Activated naive CD8-positive, alpha-beta T cell treated with anti-CD3 and anti-CD28 coated beads, Interleukin-2, amount 50 U/mL, for 24 hours (primary cell): ENCODE results near the gene ZFYVE28.
A peak's percentile ranks its signal among the peaks of the same experiment; 100 is the strongest.
"Not testable (repeated sequence)": the region's sequence is repeated elsewhere in the genome, so short reads cannot be mapped to it uniquely, and the experiment has no call there.

Experiments
- ATAC-seq: fragments of 150-1000 bp; cut with Tn5 transposase; one replicate; pipeline ENCODE4 v1.10.0; 2021
- DNase-seq: peaks from one replicate; pipeline ENCODE4 v3.0.0; 2021
- H3K27ac Mint-ChIP-seq: one replicate; pipeline ENCODE4 v1.8.0; 2021; ENCODE audit warnings: mild to moderate bottlenecking, mixed read lengths
- H3K27me3 Mint-ChIP-seq: one replicate; pipeline ENCODE4 v1.8.0; 2021; ENCODE audit warnings: mixed read lengths
- H3K36me3 Mint-ChIP-seq: one replicate; pipeline ENCODE4 v1.8.0; 2021; ENCODE audit warnings: low read depth, mixed read lengths
- H3K4me1 Mint-ChIP-seq: one replicate; pipeline ENCODE4 v1.8.0; 2021; ENCODE audit warnings: mixed read lengths
- H3K4me3 Mint-ChIP-seq: one replicate; pipeline ENCODE4 v1.8.0; 2021; ENCODE audit warnings: mild to moderate bottlenecking, moderate library complexity, mixed read lengths
- H3K9me3 Mint-ChIP-seq: one replicate; pipeline ENCODE4 v1.8.0; 2021; ENCODE audit warnings: mixed read lengths

The ZFYVE28 gene

GRCh38 chr4:2285613-2286381 lies 132.6 kb downstream of the ZFYVE28 start:
- Mint-ChIP-seq H3K27me3 (no peaks in the 10 kb centered on the region), H3K36me3 (no peaks in the 10 kb centered on the region), H3K9me3 (no peaks in the 10 kb centered on the region), H3K4me3 (no peak overlapping the region), H3K4me1 (peaks cover 37% of the 10 kb centered on the region), H3K27ac (no peak overlapping the region)
- ATAC-seq (no peak), DNase-seq (no peak)

GRCh38 chr4:2284934-2285612 lies 133.4 kb downstream of the ZFYVE28 start:
- ATAC-seq (no peak), DNase-seq (no peak)
- Mint-ChIP-seq H3K4me1 (peaks cover 33% of the 10 kb centered on the region), H3K36me3 (no peaks in the 10 kb centered on the region), H3K4me3 (no peak overlapping the region), H3K9me3 (no peaks in the 10 kb centered on the region), H3K27ac (no peak overlapping the region), H3K27me3 (no peaks in the 10 kb centered on the region)

- H3K36me3 Mint-ChIP-seq, result no peaks in the 10 kb centered on the region
- H3K4me1 Mint-ChIP-seq, result peaks cover 29% of the 10 kb centered on the region
- no peaks in the 10 kb centered on the region for H3K9me3 Mint-ChIP-seq
- H3K4me3 Mint-ChIP-seq, result no peak overlapping the region
- ATAC-seq (no peak), DNase-seq (no peak)
- H3K27me3 Mint-ChIP-seq, result no peaks in the 10 kb centered on the region
- no peak overlapping the region for H3K27ac Mint-ChIP-seq
These were observed 134.1 kb downstream of the ZFYVE28 start for GRCh38 chr4:2284161-2284933.

- DNase-seq (no peak), ATAC-seq (no peak)
- no peaks in the 10 kb centered on the region for H3K36me3 Mint-ChIP-seq
- no peaks in the 10 kb centered on the region for H3K9me3 Mint-ChIP-seq
- H3K4me3 Mint-ChIP-seq, result no peak overlapping the region
- no peak overlapping the region for H3K27ac Mint-ChIP-seq
- no peaks in the 10 kb centered on the region for H3K27me3 Mint-ChIP-seq
- H3K4me1 Mint-ChIP-seq, result peaks cover 29% of the 10 kb centered on the region
These were observed 135.2 kb downstream of the ZFYVE28 start for GRCh38 chr4:2283199-2283711.

GRCh38 chr4:2281575-2282343 lies 136.7 kb downstream of the ZFYVE28 start:
- Mint-ChIP-seq H3K4me3 (peak overlapping the region; percentile 9), H3K4me1 (peaks cover 29% of the 10 kb centered on the region), H3K9me3 (no peaks in the 10 kb centered on the region), H3K27me3 (no peaks in the 10 kb centered on the region), H3K36me3 (no peaks in the 10 kb centered on the region), H3K27ac (peak overlapping the region; percentile 80)
- DNase-seq, result peak; percentile 61
- ATAC-seq, result peak; percentile 93

GRCh38 chr4:2280531-2281300 lies 137.7 kb downstream of the ZFYVE28 start:
- H3K4me1 Mint-ChIP-seq, result peaks cover 29% of the 10 kb centered on the region
- H3K36me3 Mint-ChIP-seq, result no peaks in the 10 kb centered on the region
- no peak for DNase-seq
- H3K9me3 Mint-ChIP-seq, result no peaks in the 10 kb centered on the region
- H3K4me3 Mint-ChIP-seq, result no peak overlapping the region
- H3K27ac Mint-ChIP-seq, result peak overlapping the region; percentile 80
- no peak for ATAC-seq
- H3K27me3 Mint-ChIP-seq, result no peaks in the 10 kb centered on the region

GRCh38 chr4:2277956-2278355 lies 140.5 kb downstream of the ZFYVE28 start:
- no peaks in the 10 kb centered on the region for H3K9me3 Mint-ChIP-seq
- no peak for DNase-seq
- H3K36me3 Mint-ChIP-seq, result no peaks in the 10 kb centered on the region
- H3K27me3 Mint-ChIP-seq, result no peaks in the 10 kb centered on the region
- no peak overlapping the region for H3K27ac Mint-ChIP-seq
- no peak overlapping the region for H3K4me3 Mint-ChIP-seq
- ATAC-seq, result no peak
- H3K4me1 Mint-ChIP-seq, result peaks cover 21% of the 10 kb centered on the region

- H3K27me3 Mint-ChIP-seq, result no peaks in the 10 kb centered on the region
- ATAC-seq (no peak), DNase-seq (no peak)
- H3K36me3 Mint-ChIP-seq, result no peaks in the 10 kb centered on the region
- no peaks in the 10 kb centered on the region for H3K9me3 Mint-ChIP-seq
- H3K27ac Mint-ChIP-seq, result no peak overlapping the region
- peaks cover 11% of the 10 kb centered on the region for H3K4me1 Mint-ChIP-seq
- no peak overlapping the region for H3K4me3 Mint-ChIP-seq
These were observed 141.7 kb downstream of the ZFYVE28 start for GRCh38 chr4:2276581-2277325.

- Mint-ChIP-seq H3K27me3 (no peaks in the 10 kb centered on the region), H3K4me3 (no peak overlapping the region), H3K27ac (no peak overlapping the region), H3K36me3 (no peaks in the 10 kb centered on the region), H3K9me3 (no peaks in the 10 kb centered on the region), H3K4me1 (peaks cover under 1% of the 10 kb centered on the region)
- DNase-seq (no peak), ATAC-seq (no peak)
These were observed 142.7 kb downstream of the ZFYVE28 start for GRCh38 chr4:2275546-2276251.

GRCh38 chr4:2275044-2275397 lies 143.4 kb downstream of the ZFYVE28 start:
- H3K9me3 Mint-ChIP-seq, H3K27me3 Mint-ChIP-seq, H3K4me3 Mint-ChIP-seq, ATAC-seq, DNase-seq, H3K4me1 Mint-ChIP-seq, H3K36me3 Mint-ChIP-seq, H3K27ac Mint-ChIP-seq: not testable (repeated sequence)

- DNase-seq (no peak), ATAC-seq (no peak)
- no peaks in the 10 kb centered on the region for H3K9me3 Mint-ChIP-seq
- H3K36me3 Mint-ChIP-seq, result no peaks in the 10 kb centered on the region
- H3K4me3 Mint-ChIP-seq, result no peak overlapping the region
- no peaks in the 10 kb centered on the region for H3K4me1 Mint-ChIP-seq
- H3K27me3 Mint-ChIP-seq, result no peaks in the 10 kb centered on the region
- no peak overlapping the region for H3K27ac Mint-ChIP-seq
These were observed 144.0 kb downstream of the ZFYVE28 start for GRCh38 chr4:2274320-2275043.

GRCh38 chr4:2273657-2274319 lies 144.7 kb downstream of the ZFYVE28 start:
- ATAC-seq, result no peak
- Mint-ChIP-seq H3K27me3 (no peaks in the 10 kb centered on the region), H3K9me3 (no peaks in the 10 kb centered on the region), H3K27ac (no peak overlapping the region), H3K4me1 (no peaks in the 10 kb centered on the region), H3K4me3 (no peak overlapping the region), H3K36me3 (no peaks in the 10 kb centered on the region)
- DNase-seq, result no peak
